Ishikawa (cell line): ENCODE results near the gene ZNF774.
A peak's percentile ranks its signal among the peaks of the same experiment; 100 is the strongest.

ENCODE experiments used
- CEBPB ChIP-seq: IDR thresholded peaks from 2 replicates; pipeline ENCODE4 v1.6.1; 2012
- CREB1 ChIP-seq: IDR thresholded peaks from 2 replicates; pipeline ENCODE4 v1.6.1; 2012; ENCODE audit warnings: low read depth
- EGR1 ChIP-seq: IDR thresholded peaks from 2 replicates; pipeline ENCODE4 v1.6.1; 2012
- EP300 ChIP-seq: IDR thresholded peaks from 2 replicates; pipeline ENCODE4 v1.6.1; 2012; ENCODE audit warnings: borderline replicate concordance
- FOXM1 ChIP-seq: IDR thresholded peaks from 2 replicates; pipeline ENCODE4 v1.6.1; 2012; ENCODE audit warnings: low read depth, borderline replicate concordance
- MAX ChIP-seq: IDR thresholded peaks from 2 replicates; pipeline ENCODE4 v1.6.1; 2012
- NFIC ChIP-seq: IDR thresholded peaks from 2 replicates; pipeline ENCODE4 v1.6.1; 2012
- RAD21 ChIP-seq: IDR thresholded peaks from 2 replicates; pipeline ENCODE4 v1.6.1; 2012; ENCODE audit warnings: low read depth
- REST ChIP-seq: IDR thresholded peaks from 2 replicates; pipeline ENCODE4 v1.6.1; 2012; ENCODE audit warnings: low read depth, mild to moderate bottlenecking
- TAF1 ChIP-seq: IDR thresholded peaks from 2 replicates; pipeline ENCODE4 v1.6.1; 2012; ENCODE audit warnings: low read depth, mild to moderate bottlenecking
- TCF12 ChIP-seq: IDR thresholded peaks from 2 replicates; pipeline ENCODE4 v1.6.1; 2012; ENCODE audit warnings: low read depth
- TEAD4 ChIP-seq: IDR thresholded peaks from 2 replicates; pipeline ENCODE4 v1.6.1; 2012
- USF1 ChIP-seq: IDR thresholded peaks from 2 replicates; pipeline ENCODE4 v1.6.1; 2012
- YY1 ChIP-seq: IDR thresholded peaks from 2 replicates; pipeline ENCODE4 v1.6.1; 2012; ENCODE audit warnings: low read depth
- ZBTB7A ChIP-seq: IDR thresholded peaks from 2 replicates; pipeline ENCODE4 v1.6.1; 2012; ENCODE audit warnings: low read depth

The ZNF774 gene

GRCh38 chr15:90382320-90382719 lies 30.2 kb downstream of the ZNF774 start:
- no peak for TF ChIP-seq TEAD4
- TF ChIP-seq REST, result no peak
- TF ChIP-seq EGR1, result no peak

- TF ChIP-seq NFIC (no peak), YY1 (no peak), TCF12 (no peak), RAD21 (no peak), ZBTB7A (no peak), TAF1 (no peak)
These were observed 34.1 kb downstream of the ZNF774 start for GRCh38 chr15:90386221-90386620.

GRCh38 chr15:90387534-90388461 lies 35.7 kb downstream of the ZNF774 start, which contains the start of gene IQGAP1:
Gene IQGAP1 (plus strand): TSS chr15:90388242. CDS start chr15:90388342, 100 bp downstream.
- peak; percentile 35; the same call in 1 of the 2 replicates for TF ChIP-seq NFIC
- peak; percentile 54 for TF ChIP-seq MAX
- TF ChIP-seq USF1, result no peak
- TF ChIP-seq EGR1, result no peak
- no peak for TF ChIP-seq CREB1
- TF ChIP-seq RAD21, result peak; percentile 3; the same call in 1 of the 2 replicates
- no peak for TF ChIP-seq REST
- TF ChIP-seq YY1, result peak; percentile 87
- TF ChIP-seq FOXM1, result no peak
- TF ChIP-seq EP300, result no peak
- peak; percentile 72 for TF ChIP-seq TAF1
- TF ChIP-seq CEBPB, result no peak
- no peak; the same call in 1 of the 2 replicates for TF ChIP-seq TCF12
- no peak for TF ChIP-seq TEAD4
- TF ChIP-seq ZBTB7A, result no peak

- TF ChIP-seq CREB1 (no peak), MAX (no peak), ZBTB7A (peak; percentile 52; the same call in 1 of the 2 replicates)
These were observed 36.6 kb downstream of the ZNF774 start for GRCh38 chr15:90388462-90389380.

- TF ChIP-seq CREB1 (no peak), TAF1 (no peak), TEAD4 (no peak), EP300 (no peak), YY1 (no peak), CEBPB (no peak), REST (no peak), TCF12 (no peak)
These were observed 37.4 kb downstream of the ZNF774 start for GRCh38 chr15:90389513-90389912.
